Neural progenitor cell (in vitro differentiated cells): ENCODE measurements around the gene KCNK17.

ENCODE experiments used
- EZH2 ChIP-seq: fragments of 200-600 bp; sonication (generic); IDR thresholded peaks from 2 replicates; pipeline ENCODE4 v1.6.1; 2017; ENCODE audit warnings: antibody characterized with exemption, mild to moderate bottlenecking, moderate library complexity
- EZH2phosphoT487 ChIP-seq: fragments of 200-600 bp; sonication (generic); IDR thresholded peaks from 2 replicates; pipeline ENCODE4 v1.6.1; 2017; ENCODE audit warnings: antibody characterized with exemption
- TF ChIP-seq, protein P1 (sequence below): fragments of 200-600 bp; sonication (generic); IDR thresholded peaks from 2 replicates; pipeline ENCODE4 v1.5.1; 2017; ENCODE audit warnings: antibody characterized with exemption, mild to moderate bottlenecking

DNA sequence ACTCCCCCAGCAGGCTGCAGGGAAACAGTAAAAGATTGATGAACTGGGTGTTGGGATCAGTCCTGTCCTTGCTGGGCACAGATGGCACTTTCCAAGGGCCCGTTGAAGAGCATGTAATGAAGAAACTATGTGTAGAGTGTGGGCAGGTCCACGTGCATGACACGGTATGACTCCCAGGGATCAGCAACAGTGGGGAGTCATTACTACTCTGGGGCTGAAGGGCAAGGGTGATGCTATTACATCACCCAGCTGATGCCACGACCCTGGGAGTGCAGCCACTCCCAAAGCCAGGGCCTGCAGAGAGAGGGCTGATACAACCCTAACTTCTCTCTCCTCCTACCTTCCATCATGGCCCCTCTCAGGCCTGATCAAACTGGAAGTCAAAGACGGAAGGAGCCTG, 20.1 kb downstream of the KCNK17 start:
- TF ChIP-seq, protein P1, sequence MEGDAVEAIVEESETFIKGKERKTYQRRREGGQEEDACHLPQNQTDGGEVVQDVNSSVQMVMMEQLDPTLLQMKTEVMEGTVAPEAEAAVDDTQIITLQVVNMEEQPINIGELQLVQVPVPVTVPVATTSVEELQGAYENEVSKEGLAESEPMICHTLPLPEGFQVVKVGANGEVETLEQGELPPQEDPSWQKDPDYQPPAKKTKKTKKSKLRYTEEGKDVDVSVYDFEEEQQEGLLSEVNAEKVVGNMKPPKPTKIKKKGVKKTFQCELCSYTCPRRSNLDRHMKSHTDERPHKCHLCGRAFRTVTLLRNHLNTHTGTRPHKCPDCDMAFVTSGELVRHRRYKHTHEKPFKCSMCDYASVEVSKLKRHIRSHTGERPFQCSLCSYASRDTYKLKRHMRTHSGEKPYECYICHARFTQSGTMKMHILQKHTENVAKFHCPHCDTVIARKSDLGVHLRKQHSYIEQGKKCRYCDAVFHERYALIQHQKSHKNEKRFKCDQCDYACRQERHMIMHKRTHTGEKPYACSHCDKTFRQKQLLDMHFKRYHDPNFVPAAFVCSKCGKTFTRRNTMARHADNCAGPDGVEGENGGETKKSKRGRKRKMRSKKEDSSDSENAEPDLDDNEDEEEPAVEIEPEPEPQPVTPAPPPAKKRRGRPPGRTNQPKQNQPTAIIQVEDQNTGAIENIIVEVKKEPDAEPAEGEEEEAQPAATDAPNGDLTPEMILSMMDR: no peak
- TF ChIP-seq EZH2phosphoT487 (no peak), EZH2 (no peak)
